Lung (tissue), 12 donors: ENCODE measurements around the gene STUB1. TPM values are rescaled to one million over a fixed set of nuclear protein-coding genes. Genes with fewer than 3 reads are reported as not detected.

Experiments used
- ATAC-seq: fragments of 200-7000 bp; cut with Tn5 transposase; one replicate; pipeline ENCODE4 v1.9.1; 2020; ENCODE audit warnings: moderate number of reproducible peaks; ENCODE audit not compliant: insufficient read depth, low FRiP score
- DNase-seq, 3 donors: peaks; one replicate each; pipeline ENCODE4 v3.0.0-alpha.2; 2013 to 2017
- H3K27ac ChIP-seq, 2 donors: one replicate each; pipeline ENCODE4 v1.5.1; 2013; ENCODE audit warnings: mild to moderate bottlenecking in 2 of 2, moderate library complexity in 2 of 2, control low read depth in 1 of 2, inconsistent platforms in 1 of 2, low read depth in 1 of 2, low read length in 1 of 2
- H3K27me3 ChIP-seq, 3 donors: one replicate each; pipeline ENCODE4 v1.5.1; 2013; ENCODE audit warnings: low read length in 2 of 3; ENCODE audit not compliant: control insufficient read depth in 3 of 3, insufficient read depth in 3 of 3
- H3K36me3 ChIP-seq, 4 donors: one replicate each; pipeline ENCODE4 v1.5.1; 2013; ENCODE audit warnings: low read length in 4 of 4, mild to moderate bottlenecking in 1 of 4, moderate library complexity in 1 of 4; ENCODE audit not compliant: control insufficient read depth in 4 of 4, insufficient read depth in 4 of 4
- H3K4me1 ChIP-seq, 5 donors: one replicate each; pipeline ENCODE4 v1.5.1; 2013; ENCODE audit warnings: low read length in 5 of 5, mild to moderate bottlenecking in 2 of 5, moderate library complexity in 1 of 5; ENCODE audit not compliant: control insufficient read depth in 5 of 5, insufficient read depth in 5 of 5
- H3K4me3 ChIP-seq: one replicate; pipeline ENCODE4 v1.5.1; 2013; ENCODE audit warnings: mild to moderate bottlenecking, control low read depth, moderate library complexity
- H3K9ac ChIP-seq, 2 donors: one replicate each; pipeline ENCODE4 v1.5.1; 2013; ENCODE audit warnings: low read length in 2 of 2, control low read depth in 1 of 2; ENCODE audit not compliant: insufficient read depth in 1 of 2
- H3K9me3 ChIP-seq, 4 donors: one replicate each; pipeline ENCODE4 v1.5.1; 2013; ENCODE audit warnings: low read length in 3 of 4, mild to moderate bottlenecking in 1 of 4, moderate library complexity in 1 of 4; ENCODE audit not compliant: control insufficient read depth in 4 of 4, insufficient read depth in 3 of 4
- WGBS, 2 donors: extraction: QIAGEN DNeasy Blood & Tissue Kit; methylation state at CpG; one replicate each; pipeline ENCODE4 v1.1.7; 2013; 5-methylcytosine and 5-hydroxymethylcytosine counted together
- polyA plus RNA-seq, 2 donors: library from polyadenylated mRNA; stranded (reverse); fragments of 200-250 nt; gene quantifications; one replicate each; pipeline ENCODE4 v1.2.1, GENCODE V29; 2013
- total RNA-seq, 2 donors: library from RNA; depleted of rRNA in 1 of 2; stranded (reverse); fragments of >200 nt in 1 of 2; gene quantifications; one replicate each; pipeline ENCODE4 v1.2.1, GENCODE V29; 2014 to 2021
- TF ChIP-seq, protein P1 (sequence below): IDR thresholded peaks from 2 replicates; pipeline ENCODE4 v1.5.1; 2012; ENCODE audit warnings: mild to moderate bottlenecking; ENCODE audit errors: control extremely low read depth, extremely low read depth
- donor health status: control.
- donor health status: control.
- donor health status: Bipolar disorder and iron deficiency.
- donor health status: healthy.
- donor health status: DM: yes; HTN: yes; CAD: no.

STUB1 gene
- total and polyA plus RNA-seq, 4 donors, result 58.8 to 131 (median 122) TPM

DNA sequence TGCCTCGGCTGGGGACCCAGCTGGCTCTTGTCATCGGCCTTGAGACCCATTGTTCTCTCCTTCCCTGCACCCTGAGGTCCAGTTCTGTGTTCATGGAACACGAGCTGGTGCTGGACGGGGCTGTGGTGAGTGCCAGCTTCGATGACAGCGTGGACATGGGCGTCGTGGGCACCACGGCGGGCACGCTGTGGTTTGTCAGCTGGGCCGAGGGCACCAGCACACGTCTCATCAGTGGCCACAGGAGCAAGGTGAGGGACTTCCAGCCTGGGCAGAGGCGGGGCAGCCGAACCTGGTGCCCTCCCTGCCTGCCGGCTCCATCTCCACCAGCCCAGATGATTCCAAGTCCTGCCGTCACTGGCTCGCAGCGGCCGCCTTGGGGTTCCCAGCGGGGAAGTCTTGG is 17.6 kb upstream of the STUB1 start:
- Histone ChIP-seq H3K27me3 (no peaks in the 10 kb centered on the region), H3K9me3 (no peaks in the 10 kb centered on the region), H3K9ac (no peak overlapping the region), H3K4me1 (peaks cover 0 to 11% (median 3%) of the 10 kb centered on the region in 5 donors), H3K36me3 (peaks cover 0 to 11% (median 0%) of the 10 kb centered on the region in 4 donors), H3K4me3 (no peak overlapping the region), H3K27ac (no peak overlapping the region)
- TF ChIP-seq, protein P1, sequence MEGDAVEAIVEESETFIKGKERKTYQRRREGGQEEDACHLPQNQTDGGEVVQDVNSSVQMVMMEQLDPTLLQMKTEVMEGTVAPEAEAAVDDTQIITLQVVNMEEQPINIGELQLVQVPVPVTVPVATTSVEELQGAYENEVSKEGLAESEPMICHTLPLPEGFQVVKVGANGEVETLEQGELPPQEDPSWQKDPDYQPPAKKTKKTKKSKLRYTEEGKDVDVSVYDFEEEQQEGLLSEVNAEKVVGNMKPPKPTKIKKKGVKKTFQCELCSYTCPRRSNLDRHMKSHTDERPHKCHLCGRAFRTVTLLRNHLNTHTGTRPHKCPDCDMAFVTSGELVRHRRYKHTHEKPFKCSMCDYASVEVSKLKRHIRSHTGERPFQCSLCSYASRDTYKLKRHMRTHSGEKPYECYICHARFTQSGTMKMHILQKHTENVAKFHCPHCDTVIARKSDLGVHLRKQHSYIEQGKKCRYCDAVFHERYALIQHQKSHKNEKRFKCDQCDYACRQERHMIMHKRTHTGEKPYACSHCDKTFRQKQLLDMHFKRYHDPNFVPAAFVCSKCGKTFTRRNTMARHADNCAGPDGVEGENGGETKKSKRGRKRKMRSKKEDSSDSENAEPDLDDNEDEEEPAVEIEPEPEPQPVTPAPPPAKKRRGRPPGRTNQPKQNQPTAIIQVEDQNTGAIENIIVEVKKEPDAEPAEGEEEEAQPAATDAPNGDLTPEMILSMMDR, result no peak
- no peak for ATAC-seq
- 95 to 96% methylated on average over 20 to 21 of the region's 21 CpGs for WGBS, 2 donors
- no peak for DNase-seq

DNA sequence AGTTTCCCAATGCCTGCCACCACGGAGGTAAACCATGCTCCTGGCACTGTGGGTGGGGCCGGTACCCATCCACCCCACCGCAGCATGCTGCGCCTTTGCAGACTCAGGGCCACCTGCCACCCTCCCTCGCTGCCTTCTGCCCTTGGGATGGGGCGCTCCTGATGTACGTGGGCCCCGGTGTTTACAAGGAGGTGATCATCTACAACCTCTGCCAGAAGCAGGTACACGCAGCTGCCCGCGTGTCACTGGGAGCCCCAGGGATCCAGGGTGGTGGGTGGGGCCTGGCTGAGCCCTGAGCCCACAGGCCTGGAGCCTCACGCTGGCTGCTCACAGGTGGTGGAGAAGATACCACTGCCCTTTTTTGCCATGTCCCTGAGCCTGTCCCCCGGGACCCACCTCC is 13.6 kb upstream of the STUB1 start:
- H3K4me3 ChIP-seq, result no peak overlapping the region
- TF ChIP-seq, protein P1, result no peak
- WGBS, 2 donors, result 89 to 95% methylated on average over 13 of the region's 13 CpGs
- ATAC-seq (no peak), DNase-seq (no peak)
- peaks cover 0 to 15% (median 3%) of the 10 kb centered on the region in 5 donors for H3K4me1 ChIP-seq
- H3K27me3 ChIP-seq, result no peaks in the 10 kb centered on the region
- peaks cover 0 to 22% (median 9%) of the 10 kb centered on the region in 4 donors for H3K36me3 ChIP-seq
- no peak overlapping the region for H3K9ac ChIP-seq
- H3K27ac ChIP-seq, result no peak overlapping the region
- H3K9me3 ChIP-seq, result no peaks in the 10 kb centered on the region

DNA sequence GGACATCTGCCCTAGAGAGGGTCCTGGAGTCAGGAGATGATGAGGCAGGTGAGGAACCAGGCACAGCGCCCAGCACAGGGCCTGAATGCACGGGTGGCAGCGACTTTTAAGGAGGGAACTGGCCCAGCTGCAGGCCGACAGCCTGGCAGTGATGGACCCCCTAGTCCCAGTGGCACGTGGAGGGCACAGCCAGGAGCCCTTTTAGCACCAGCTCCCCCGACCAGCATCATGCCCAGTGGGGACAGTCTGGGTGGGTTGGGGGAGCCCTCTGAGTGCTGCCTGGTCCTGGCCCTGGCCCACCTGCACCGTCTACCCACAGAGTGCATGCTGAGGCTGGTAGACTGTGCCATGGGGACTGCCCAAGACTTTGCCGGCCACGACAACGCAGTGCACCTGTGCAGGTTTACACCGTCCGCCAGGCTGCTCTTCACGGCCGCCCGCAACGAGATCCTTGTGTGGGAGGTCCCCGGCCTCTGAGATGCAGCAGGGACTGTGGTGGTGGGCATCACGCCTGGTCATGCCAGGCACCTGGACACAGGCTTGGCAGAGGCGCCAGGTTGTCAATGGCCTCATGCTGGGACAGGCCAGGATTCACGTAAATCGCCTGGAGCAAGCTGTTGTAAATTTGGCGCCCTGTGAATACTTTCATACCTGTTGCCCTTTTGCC is 13.0 kb upstream of the STUB1 start:
- Histone ChIP-seq H3K27me3 (no peaks in the 10 kb centered on the region), H3K36me3 (peaks cover 2 to 29% (median 12%) of the 10 kb centered on the region in 4 donors), H3K4me1 (peaks cover 0 to 15% (median 3%) of the 10 kb centered on the region in 5 donors), H3K9me3 (no peaks in the 10 kb centered on the region), H3K4me3 (no peak overlapping the region), H3K9ac (no peak overlapping the region), H3K27ac (no peak overlapping the region)
- ATAC-seq, result no peak
- DNase-seq, result no peak
- TF ChIP-seq, protein P1, result no peak
- WGBS, 2 donors, result 88 to 90% methylated on average over 22 of the region's 22 CpGs
